ENCODE data around the gene TREH. TPM values are rescaled to one million over a fixed set of nuclear protein-coding genes. Genes with fewer than 3 reads are reported as not detected.

Gene TREH
- total and polyA plus RNA-seq, 2 of the 8 experiments (the other 6 are each of a cell fraction or from before 2014, with no cell fraction given), result 0.03 TPM; not detected in 1

GRCh38 chr11:118618991-118619375 lies 60.5 kb downstream of the TREH start (continued):
- TF ChIP-seq CTBP2 (IDR thresholded peaks at IDR 0.05; ENCODE audit: borderline replicate concordance, insufficient read depth, insufficient read length, low read length), result no peak
